Caco-2 (cell line): ENCODE measurements around the gene SFTA2. TPM values are rescaled to one million over a fixed set of nuclear protein-coding genes. Genes with fewer than 3 reads are reported as not detected.

Source experiments
- BruUV-seq: library from RNA; stranded (reverse); fragments of 400-500 nt; replicated peaks from 2 replicates; lab custom pipeline; 2021; lab: Mats Ljungman, UMichigan
- CTCF ChIA-PET: fragments of 300-600 bp; sonication (Branson Sonifier 250); formaldehyde crosslinking; loops from one replicate; lab custom pipeline; 2022; ENCODE audit warnings: antibody characterized with exemption; lab: Charles Lee
- POLR2A ChIA-PET: fragments of 300-600 bp; sonication (Branson Sonifier 250); formaldehyde crosslinking; loops from one replicate; lab custom pipeline; 2022; ENCODE audit warnings: antibody characterized with exemption; lab: Charles Lee
- DNase-seq, 2 experiments: peaks; one replicate each; pipeline versions ENCODE4 v3.0.0 to v3.0.0-alpha.2; 2020 to 2022
- H3K27me3 ChIP-seq: replicated peaks from 2 replicates; pipeline ENCODE4 v1.6.0; 2011; ENCODE audit warnings: low read length; ENCODE audit not compliant: control insufficient read depth, insufficient read depth
- H3K36me3 ChIP-seq: 2 replicates; pipeline ENCODE4 v1.5.1; 2011; ENCODE audit warnings: low read length; ENCODE audit not compliant: control insufficient read depth, insufficient read depth
- H3K4me1 ChIP-seq: fragments of 250-450 bp; sonication (Bioruptor Pico); 2 replicates; pipeline ENCODE4 v1.5.1; 2020; ENCODE audit warnings: mild to moderate bottlenecking
- H3K4me3 ChIP-seq: 2 replicates; pipeline ENCODE4 v1.5.1; 2011; ENCODE audit warnings: low read depth, mild to moderate bottlenecking, control low read depth, low read length
- H3K9me3 ChIP-seq: fragments of 250-450 bp; sonication (Bioruptor Pico); 2 replicates; pipeline ENCODE4 v1.5.1; 2020; ENCODE audit warnings: mild to moderate bottlenecking, moderate library complexity
- H3K27ac Mint-ChIP-seq: one replicate; pipeline ENCODE4 v1.8.0; 2022; ENCODE audit warnings: mixed read lengths; ENCODE audit not compliant: unreplicated experiment
- H3K27me3 Mint-ChIP-seq: one replicate; pipeline ENCODE4 v1.8.0; 2022; ENCODE audit warnings: mixed read lengths; ENCODE audit not compliant: insufficient read depth, unreplicated experiment
- H3K36me3 Mint-ChIP-seq: one replicate; pipeline ENCODE4 v1.8.0; 2022; ENCODE audit warnings: mild to moderate bottlenecking, mixed read lengths; ENCODE audit not compliant: insufficient read depth, unreplicated experiment
- H3K4me1 Mint-ChIP-seq: one replicate; pipeline ENCODE4 v1.8.0; 2022; ENCODE audit warnings: low read depth, mixed read lengths; ENCODE audit not compliant: unreplicated experiment
- H3K4me3 Mint-ChIP-seq: one replicate; pipeline ENCODE4 v1.8.0; 2022; ENCODE audit warnings: mild to moderate bottlenecking, moderate library complexity, mixed read lengths; ENCODE audit not compliant: unreplicated experiment
- H3K9me3 Mint-ChIP-seq: one replicate; pipeline ENCODE4 v1.8.0; 2022; ENCODE audit warnings: mixed read lengths; ENCODE audit not compliant: unreplicated experiment
- intact Hi-C: fragments of 100-400 bp; cut with micrococcal nuclease; formaldehyde crosslinking; loops from one replicate; pipeline ENCODE4 v1.10.0; 2022; ENCODE audit not compliant: unreplicated experiment
- total RNA-seq: library from RNA; stranded (reverse); gene quantifications from 2 replicates; pipeline ENCODE4 v1.2.3, GENCODE V29; 2022
- TF ChIP-seq, protein P1 (sequence below), 2 experiments: fragments of 200-600 bp in 1 of 2; IDR thresholded peaks; 1 replicate in 1 of 2; 2 replicates in 1 of 2; pipeline versions ENCODE4 v1.5.1 to v1.8.0; 2011 to 2022; ENCODE audit warnings: antibody characterized with exemption in 1 of 2, control low read depth in 1 of 2, inconsistent platforms in 1 of 2, low read depth in 1 of 2, low read length in 1 of 2, mild to moderate bottlenecking in 1 of 2, moderate library complexity in 1 of 2; ENCODE audit not compliant: insufficient read depth in 1 of 2, severe bottlenecking in 1 of 2, unreplicated experiment in 1 of 2

The SFTA2 gene
- total RNA-seq, 1 experiment from 2014 or later, result 9.6 TPM

- peaks cover 6% of the 10 kb centered on the region for H3K36me3 Mint-ChIP-seq
- no peaks in the 10 kb centered on the region for H3K9me3 ChIP-seq
- ChIA-PET CTCF (interaction anchor here (0.7 to 2.6 kb wide), 6 partner anchors 28 to 201 kb away, joined by 3 to 16 read pairs (median 8); partner anchors contain the start of gene VARS2), POLR2A (interaction anchor here (2.0 kb wide), 1 partner anchor 169 kb away, joined by 6 read pairs; the partner anchor contains the start of gene MDC1)
- BruUV-seq, result TSS peak; percentile 15
- H3K27me3 Mint-ChIP-seq, result no peaks in the 10 kb centered on the region
- H3K4me1 ChIP-seq, result peaks cover 39% of the 10 kb centered on the region
- intact Hi-C loops, result no loop called here
- H3K36me3 ChIP-seq, result peaks cover 4% of the 10 kb centered on the region
- TF ChIP-seq, protein P1, sequence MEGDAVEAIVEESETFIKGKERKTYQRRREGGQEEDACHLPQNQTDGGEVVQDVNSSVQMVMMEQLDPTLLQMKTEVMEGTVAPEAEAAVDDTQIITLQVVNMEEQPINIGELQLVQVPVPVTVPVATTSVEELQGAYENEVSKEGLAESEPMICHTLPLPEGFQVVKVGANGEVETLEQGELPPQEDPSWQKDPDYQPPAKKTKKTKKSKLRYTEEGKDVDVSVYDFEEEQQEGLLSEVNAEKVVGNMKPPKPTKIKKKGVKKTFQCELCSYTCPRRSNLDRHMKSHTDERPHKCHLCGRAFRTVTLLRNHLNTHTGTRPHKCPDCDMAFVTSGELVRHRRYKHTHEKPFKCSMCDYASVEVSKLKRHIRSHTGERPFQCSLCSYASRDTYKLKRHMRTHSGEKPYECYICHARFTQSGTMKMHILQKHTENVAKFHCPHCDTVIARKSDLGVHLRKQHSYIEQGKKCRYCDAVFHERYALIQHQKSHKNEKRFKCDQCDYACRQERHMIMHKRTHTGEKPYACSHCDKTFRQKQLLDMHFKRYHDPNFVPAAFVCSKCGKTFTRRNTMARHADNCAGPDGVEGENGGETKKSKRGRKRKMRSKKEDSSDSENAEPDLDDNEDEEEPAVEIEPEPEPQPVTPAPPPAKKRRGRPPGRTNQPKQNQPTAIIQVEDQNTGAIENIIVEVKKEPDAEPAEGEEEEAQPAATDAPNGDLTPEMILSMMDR (IDR thresholded peaks at IDR 0.05; ENCODE audit: insufficient read depth in 1 of 2, low read depth in 1 of 2, low read length in 1 of 2, severe bottlenecking in 1 of 2, unreplicated experiment in 1 of 2), result no peak
- peak overlapping the region; percentile 83 for H3K4me3 Mint-ChIP-seq
- peak; percentile 50 to 80 for DNase-seq
- H3K27me3 ChIP-seq, result no peaks in the 10 kb centered on the region
- peaks cover 42% of the 10 kb centered on the region for H3K4me1 Mint-ChIP-seq
- no peaks in the 10 kb centered on the region for H3K9me3 Mint-ChIP-seq
- H3K4me3 ChIP-seq, result peak overlapping the region; percentile 46
- peak overlapping the region; percentile 82 for H3K27ac Mint-ChIP-seq
These were observed 45.7 kb downstream of the SFTA2 start for GRCh38 chr6:30885999-30886896.

- POLR2A ChIA-PET, result interaction anchor here (0.7 to 2.0 kb wide), 2 partner anchors 28 to 168 kb away, joined by 4 to 6 read pairs; partner anchors contain the start of genes MDC1 and VARS2
- peak overlapping the region; percentile 46 for H3K4me3 ChIP-seq
- TF ChIP-seq, protein P1 (IDR thresholded peaks at IDR 0.05; ENCODE audit: insufficient read depth in 1 of 2, low read depth in 1 of 2, low read length in 1 of 2, severe bottlenecking in 1 of 2, unreplicated experiment in 1 of 2), result no peak
- BruUV-seq, result TSS peak; percentile 72
- peaks cover 1% of the 10 kb centered on the region; the same call in 1 of the 2 replicates for H3K36me3 ChIP-seq
- no peaks in the 10 kb centered on the region for H3K27me3 Mint-ChIP-seq
- peak in 1 of 2 experiments; percentile 44 for DNase-seq
- peak overlapping the region; percentile 82 for H3K27ac Mint-ChIP-seq
- CTCF ChIA-PET, result interaction anchor here (0.6 to 2.6 kb wide), 7 partner anchors 22 to 373 kb away, joined by 3 to 16 read pairs (median 7); partner anchors contain the start of genes GTF2H4 and VARS2
- H3K4me3 Mint-ChIP-seq, result peak overlapping the region; percentile 83
- no peaks in the 10 kb centered on the region for H3K27me3 ChIP-seq
- peaks cover 43% of the 10 kb centered on the region for H3K4me1 Mint-ChIP-seq
- intact Hi-C loops, result no loop called here
- no peaks in the 10 kb centered on the region for H3K9me3 ChIP-seq
- peaks cover 6% of the 10 kb centered on the region for H3K36me3 Mint-ChIP-seq
- H3K4me1 ChIP-seq, result peaks cover 39% of the 10 kb centered on the region
- H3K9me3 Mint-ChIP-seq, result no peaks in the 10 kb centered on the region
These were observed 46.4 kb downstream of the SFTA2 start for GRCh38 chr6:30885481-30885998.
